K562 (cell line): ENCODE measurements around the gene SCN1A. TPM values are rescaled to one million over a fixed set of nuclear protein-coding genes. Genes with fewer than 3 reads are reported as not detected.

Experiments used
- RREB1 ChIP-seq: fragments of 250-450 bp; sonication (Bioruptor Pico); IDR thresholded peaks from 2 replicates; pipeline ENCODE4 v1.4.0; 2020
- ZNF217 ChIP-seq: sonication (generic); formaldehyde crosslinking; IDR thresholded peaks from 2 replicates; pipeline ENCODE4 v1.8.0; 2022; ENCODE audit warnings: mild to moderate bottlenecking, missing genetic modification reagents
- ZNF277 ChIP-seq: fragments of 250-450 bp; sonication (Bioruptor Pico); IDR thresholded peaks from 2 replicates; pipeline ENCODE4 v1.8.0; 2022; ENCODE audit warnings: inconsistent platforms, mild to moderate bottlenecking, moderate library complexity, borderline replicate concordance
- ZNF280A ChIP-seq: fragments of 450-650 bp; IDR thresholded peaks from 2 replicates; pipeline ENCODE4 v1.6.1; 2018; ENCODE audit warnings: mild to moderate bottlenecking, low read depth; ENCODE audit not compliant: partially characterized antibody
- polyA plus RNA-seq, 8 experiments: library from polyadenylated mRNA; depleted of rRNA in 4 of 8; stranded (reverse) in 5 of 8; unstranded in 3 of 8; fragments of >200 nt; fragmentation: Nextera tagmentation in 2 of 8; fragmentation: Illumina TruSeq in 1 of 8; extraction: Ambion mirVana in 2 of 8; extraction: Trizol in 1 of 8; gene quantifications; 2 replicates each; pipeline versions ENCODE4 v1.2.1 to v1.2.3, GENCODE V29; 2011 to 2014; ENCODE audit warnings: inconsistent platforms in 1 of 8, missing spikeins in 1 of 8
- total RNA-seq, 7 experiments: library from RNA; depleted of rRNA in 6 of 7; stranded (reverse); fragments of >200 nt in 6 of 7; fragmentation: Illumina TruSeq in 2 of 7; extraction: Trizol in 2 of 7; gene quantifications; 2 replicates each; pipeline versions ENCODE4 v1.2.1 to v1.2.3, GENCODE V29; 2011 to 2021; ENCODE audit warnings: low replicate concordance in 1 of 7

SCN1A gene
- total and polyA plus RNA-seq, 9 of the 15 experiments (the other 6 are each of a cell fraction or from before 2014, with no cell fraction given) = not detected

GRCh38 chr2:166094325-166094724 lies 33.5 kb downstream of the SCN1A start (continued):
- TF ChIP-seq ZNF217 (no peak), RREB1 (CRISPR knock-in tag) (no peak), ZNF277 (CRISPR knock-in tag) (no peak), ZNF280A (no peak)
